Measurements from ENCODE around the gene FAM193A.
"Not testable (repeated sequence)": the region's sequence is repeated elsewhere in the genome, so short reads cannot be mapped to it uniquely, and the experiment has no call there.

The FAM193A gene

DNA sequence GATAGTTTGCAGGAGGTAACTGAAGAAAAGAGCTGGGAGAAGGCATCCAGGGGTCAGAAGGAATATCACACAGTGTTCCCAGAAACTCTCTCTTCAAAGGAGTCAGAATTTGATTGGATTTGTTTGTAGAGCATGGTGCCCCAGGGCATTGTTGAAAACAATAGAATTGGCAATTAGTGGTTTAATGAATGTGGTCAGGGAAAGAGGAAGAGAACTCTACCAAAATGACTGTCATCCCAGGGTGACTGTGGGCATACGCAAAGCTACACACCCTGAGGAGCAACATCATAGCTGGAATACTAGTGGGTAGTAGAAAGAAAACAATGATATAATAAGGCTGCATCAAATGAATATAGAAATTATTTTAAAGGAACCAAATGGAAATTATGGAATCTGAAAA lies 198.2 kb downstream of the FAM193A start:
- Histone ChIP-seq H3K4me1 (ENCODE audit: control insufficient read depth, insufficient read depth, low read length) (no peaks in the 10 kb centered on the region), H3K27ac (ENCODE audit: low read depth, low read length) (no peak overlapping the region), H3K9ac (ENCODE audit: low read length) (no peak overlapping the region), H3K4me3 (ENCODE audit: low read length) (no peak overlapping the region), H3K27me3 (ENCODE audit: control insufficient read depth, insufficient read depth, low read length) (no peaks in the 10 kb centered on the region), H3K36me3 (ENCODE audit: control insufficient read depth, insufficient read depth, low read length) (peaks cover 11% of the 10 kb centered on the region)

DNA sequence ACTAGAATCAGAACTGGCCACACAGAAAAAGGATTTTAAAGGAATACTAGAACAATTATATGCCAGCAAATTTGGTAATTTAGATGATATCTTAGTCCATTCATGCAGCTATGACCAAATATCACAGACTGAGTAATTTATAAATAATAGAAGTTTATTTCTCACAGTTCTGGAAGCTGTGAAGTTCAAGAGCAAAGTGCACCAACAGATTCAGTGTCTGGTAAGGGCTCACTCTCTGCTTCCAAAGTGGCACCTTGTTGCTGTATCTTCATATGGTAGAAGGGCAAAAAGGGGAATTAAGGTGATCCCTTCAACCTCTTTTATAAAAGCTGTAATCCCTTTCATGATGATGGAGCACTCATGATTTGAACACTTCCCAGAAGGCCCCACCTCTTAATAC lies 199.4 kb downstream of the FAM193A start:
- H3K27me3 ChIP-seq (ENCODE audit: control insufficient read depth, insufficient read depth, low read length), result no peaks in the 10 kb centered on the region

DNA sequence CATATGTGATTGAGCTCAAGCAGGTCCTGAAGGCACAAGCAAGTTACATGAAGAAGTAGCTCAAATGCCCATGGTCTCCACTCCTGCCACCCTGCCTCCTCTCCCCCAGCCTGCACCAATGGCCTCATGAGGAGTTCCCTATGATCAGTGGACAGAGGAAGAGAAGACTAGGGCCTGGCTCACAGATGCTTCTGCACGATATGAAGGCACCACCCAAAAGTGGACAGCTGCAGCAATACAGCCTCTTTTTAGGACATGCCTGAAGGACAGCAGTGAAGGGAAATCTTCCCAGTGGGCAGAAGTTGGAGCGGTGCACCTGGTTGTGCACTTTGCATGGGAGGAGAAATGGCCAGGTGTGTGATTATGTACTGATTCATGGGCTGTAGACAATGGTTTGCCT lies 201.8 kb downstream of the FAM193A start:
- H3K9ac ChIP-seq (ENCODE audit: low read length); H3K27me3 ChIP-seq (ENCODE audit: control insufficient read depth, insufficient read depth, low read length); H3K4me1 ChIP-seq (ENCODE audit: control insufficient read depth, insufficient read depth, low read length); H3K4me3 ChIP-seq (ENCODE audit: low read length); H3K27ac ChIP-seq (ENCODE audit: low read depth, low read length); H3K36me3 ChIP-seq (ENCODE audit: control insufficient read depth, insufficient read depth, low read length): not testable (repeated sequence)

More for the DNA sequence above, 199.4 kb downstream of the FAM193A start:
- Histone ChIP-seq H3K9ac (ENCODE audit: low read length) (no peak overlapping the region), H3K27ac (ENCODE audit: low read depth, low read length) (no peak overlapping the region), H3K36me3 (ENCODE audit: control insufficient read depth, insufficient read depth, low read length) (peaks cover 11% of the 10 kb centered on the region), H3K4me1 (ENCODE audit: control insufficient read depth, insufficient read depth, low read length) (no peaks in the 10 kb centered on the region), H3K4me3 (ENCODE audit: low read length) (no peak overlapping the region)

DNA sequence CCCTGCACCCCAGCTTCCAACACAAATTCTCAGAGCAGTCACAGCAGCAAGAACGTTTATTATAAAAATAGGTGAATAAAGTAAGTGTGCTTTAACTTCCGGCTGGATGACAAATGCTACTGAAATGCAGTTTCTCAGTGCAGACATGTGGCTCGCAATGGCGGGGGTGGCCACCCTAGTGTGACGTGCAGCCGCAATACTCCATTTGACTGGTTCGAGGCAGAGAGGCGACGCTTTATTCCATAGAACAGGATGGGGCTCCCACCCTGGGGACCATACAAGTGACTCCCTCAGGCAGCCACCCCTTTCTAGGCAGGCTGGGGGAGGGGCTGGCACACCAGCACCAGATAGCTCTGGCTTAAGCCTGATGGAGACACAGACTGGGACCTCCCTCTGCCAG lies 205.2 kb downstream of the FAM193A start:
- H3K36me3 ChIP-seq (ENCODE audit: control insufficient read depth, insufficient read depth, low read length), result peaks cover 18% of the 10 kb centered on the region
- H3K9ac ChIP-seq (ENCODE audit: low read length), result no peak overlapping the region
- H3K27ac ChIP-seq (ENCODE audit: low read depth, low read length), result no peak overlapping the region
- no peaks in the 10 kb centered on the region for H3K4me1 ChIP-seq (ENCODE audit: control insufficient read depth, insufficient read depth, low read length)
- H3K4me3 ChIP-seq (ENCODE audit: low read length), result no peak overlapping the region
- no peaks in the 10 kb centered on the region for H3K27me3 ChIP-seq (ENCODE audit: control insufficient read depth, insufficient read depth, low read length)

DNA sequence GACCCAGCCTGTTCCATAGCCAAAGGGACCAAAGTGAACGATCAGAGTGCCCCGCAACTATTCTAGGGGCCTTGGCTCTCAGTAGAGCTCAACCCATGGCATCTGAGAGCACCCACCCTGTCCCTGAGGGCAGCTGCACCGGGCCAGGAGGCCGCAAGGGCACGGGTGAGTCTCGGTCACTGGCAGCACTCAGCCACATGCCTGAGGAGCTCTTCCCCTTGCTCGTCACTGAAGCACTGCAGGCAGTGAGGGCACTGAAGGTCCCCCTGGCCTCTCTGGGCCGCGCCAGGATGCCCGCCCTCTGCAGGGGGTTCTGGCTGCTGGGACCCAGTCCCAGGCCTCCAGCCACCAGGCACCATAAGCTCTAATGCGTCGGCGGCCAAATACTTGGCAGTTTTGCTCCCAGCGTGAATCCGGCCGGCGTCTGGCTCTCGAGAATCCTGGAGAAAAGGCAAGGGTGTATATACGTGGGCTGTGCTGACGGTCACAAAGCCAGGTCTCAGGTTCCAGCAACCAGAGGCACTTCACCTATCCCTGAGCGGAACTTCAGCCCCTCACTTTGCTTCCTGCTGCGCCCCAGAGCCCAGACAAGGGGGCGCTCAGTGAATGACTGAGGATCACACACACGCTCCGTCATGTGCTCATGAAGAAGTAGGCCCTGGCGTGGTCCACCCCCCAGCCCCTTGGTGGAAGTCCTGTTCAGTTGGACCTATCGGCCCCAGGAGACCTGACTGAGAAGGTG lies 205.8 kb downstream of the FAM193A start:
- Histone ChIP-seq H3K36me3 (ENCODE audit: control insufficient read depth, insufficient read depth, low read length) (peaks cover 24% of the 10 kb centered on the region), H3K27me3 (ENCODE audit: control insufficient read depth, insufficient read depth, low read length) (no peaks in the 10 kb centered on the region), H3K27ac (ENCODE audit: low read depth, low read length) (no peak overlapping the region), H3K4me3 (ENCODE audit: low read length) (no peak overlapping the region), H3K4me1 (ENCODE audit: control insufficient read depth, insufficient read depth, low read length) (no peaks in the 10 kb centered on the region), H3K9ac (ENCODE audit: low read length) (no peak overlapping the region)

DNA sequence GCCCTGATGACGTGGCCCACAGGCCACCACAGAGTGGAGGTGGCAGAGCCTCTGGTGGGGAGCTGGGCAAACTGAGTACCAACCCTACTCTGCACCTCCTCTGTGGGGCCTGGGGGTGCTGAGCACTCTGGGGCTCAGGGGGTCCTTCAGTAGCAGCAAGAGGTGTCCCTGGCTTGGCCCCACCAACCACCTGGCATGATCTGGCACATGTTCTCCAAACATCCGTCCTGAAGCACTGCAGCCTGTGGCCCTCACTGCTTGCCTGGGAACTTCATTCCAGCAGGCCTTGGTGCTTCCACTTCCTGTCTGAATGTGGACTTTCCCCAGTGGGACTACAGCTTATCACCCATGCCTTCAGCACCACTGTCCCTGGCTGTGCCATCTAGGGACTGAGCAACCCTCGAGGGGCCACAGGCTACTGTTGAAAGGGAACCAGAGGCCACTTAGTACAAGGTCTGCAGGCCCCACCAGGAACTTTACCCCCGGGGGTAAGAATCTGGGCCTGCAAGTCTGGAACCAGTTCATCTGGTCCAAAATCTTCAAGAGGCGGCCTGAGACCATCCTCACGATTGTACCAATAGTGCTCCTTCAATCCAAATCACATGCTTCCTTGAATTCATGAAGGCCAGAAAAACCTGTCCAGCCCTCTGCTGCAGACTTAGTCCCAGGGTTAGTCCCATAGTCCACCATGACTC lies 206.5 kb downstream of the FAM193A start:
- H3K4me1 ChIP-seq (ENCODE audit: control insufficient read depth, insufficient read depth, low read length), result no peaks in the 10 kb centered on the region
- H3K4me3 ChIP-seq (ENCODE audit: low read length), result no peak overlapping the region
- peaks cover 27% of the 10 kb centered on the region for H3K36me3 ChIP-seq (ENCODE audit: control insufficient read depth, insufficient read depth, low read length)
- H3K27ac ChIP-seq (ENCODE audit: low read depth, low read length), result no peak overlapping the region
- H3K9ac ChIP-seq (ENCODE audit: low read length), result no peak overlapping the region
- no peaks in the 10 kb centered on the region for H3K27me3 ChIP-seq (ENCODE audit: control insufficient read depth, insufficient read depth, low read length)

DNA sequence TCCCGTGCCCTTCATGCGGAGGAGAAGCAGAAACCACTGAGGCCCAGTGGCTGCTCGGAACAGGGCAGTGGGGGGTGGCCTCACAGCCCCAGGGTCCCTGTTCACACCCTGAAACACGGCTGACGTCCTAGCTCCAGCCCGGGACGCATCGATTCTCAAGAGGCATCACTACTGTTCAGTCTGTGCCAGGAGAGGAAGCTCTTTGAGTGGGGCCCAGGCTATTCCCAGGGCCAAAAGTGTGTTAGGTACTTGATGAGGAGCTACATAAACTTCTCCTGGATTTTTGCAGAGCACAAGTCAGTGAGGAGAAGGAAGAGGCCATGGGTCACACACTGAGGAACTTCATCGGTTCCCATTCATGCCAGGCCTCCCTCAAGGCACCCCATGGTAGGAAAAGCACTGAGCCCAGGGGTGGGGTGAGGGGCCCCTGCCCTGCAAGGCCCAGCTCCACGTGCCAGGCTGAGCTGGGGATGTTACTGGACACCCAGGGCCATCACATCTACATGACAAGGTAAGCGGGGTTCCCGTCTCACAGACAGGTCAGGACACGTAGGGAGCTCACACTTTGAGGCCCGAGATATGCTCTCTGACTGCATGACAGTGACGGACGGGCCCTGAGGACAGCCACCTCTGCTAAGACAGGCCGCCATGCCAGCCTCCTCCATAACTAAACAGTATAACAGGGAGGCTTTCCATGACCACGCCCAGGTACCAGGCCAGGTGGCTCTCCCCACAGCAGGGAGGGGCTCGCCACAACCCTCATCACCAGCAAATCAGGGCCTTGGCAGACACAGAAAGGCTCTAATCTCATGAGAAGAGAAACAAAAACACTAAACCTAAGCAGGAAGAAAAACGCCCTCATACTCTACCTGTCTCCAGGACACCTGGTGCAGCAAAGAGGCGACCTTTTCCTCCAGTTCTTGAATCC lies 207.3 kb downstream of the FAM193A start:
- no peak overlapping the region for H3K9ac ChIP-seq (ENCODE audit: low read length)

DNA sequence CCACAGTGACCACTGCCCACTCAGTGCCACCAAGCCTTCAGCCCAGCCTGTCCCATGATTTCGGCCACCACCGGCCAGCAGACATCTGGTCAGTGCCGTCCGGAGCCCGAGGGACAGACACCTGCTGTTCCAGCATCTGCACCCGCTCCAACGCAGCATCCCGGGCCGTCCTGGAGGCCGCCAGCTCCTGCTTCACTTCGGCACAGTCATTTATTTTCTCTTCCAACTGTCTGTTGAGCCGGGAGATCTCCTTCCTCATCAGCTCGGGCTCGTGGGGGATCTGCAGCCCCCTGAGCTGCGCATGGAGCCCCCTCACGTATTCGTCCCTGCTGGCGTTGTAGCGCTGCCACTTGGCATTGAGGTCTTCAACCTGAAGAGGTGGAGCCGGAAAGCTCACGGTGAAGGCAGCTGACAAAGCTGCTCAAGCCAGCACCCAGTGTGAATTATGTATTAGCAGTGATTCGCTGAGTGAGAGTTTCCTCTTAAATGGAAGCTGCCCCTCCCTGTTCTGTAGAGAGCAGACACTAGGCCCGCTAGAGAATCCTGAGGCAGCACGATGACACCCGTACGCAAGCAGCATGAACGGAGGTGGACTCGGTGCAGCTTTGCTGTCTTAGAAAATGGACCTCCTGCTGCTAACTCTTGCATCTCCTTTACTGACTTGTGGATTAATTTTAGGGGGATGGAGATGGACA lies 208.3 kb downstream of the FAM193A start:
- H3K4me3 ChIP-seq (ENCODE audit: low read length), result no peak overlapping the region
- peaks cover 27% of the 10 kb centered on the region for H3K36me3 ChIP-seq (ENCODE audit: control insufficient read depth, insufficient read depth, low read length)
- no peak overlapping the region for H3K27ac ChIP-seq (ENCODE audit: low read depth, low read length)
- H3K4me1 ChIP-seq (ENCODE audit: control insufficient read depth, insufficient read depth, low read length), result no peaks in the 10 kb centered on the region
- no peak overlapping the region for H3K9ac ChIP-seq (ENCODE audit: low read length)
- H3K27me3 ChIP-seq (ENCODE audit: control insufficient read depth, insufficient read depth, low read length), result no peaks in the 10 kb centered on the region

More for the DNA sequence above, 207.3 kb downstream of the FAM193A start:
- Histone ChIP-seq H3K4me3 (ENCODE audit: low read length) (no peak overlapping the region), H3K27me3 (ENCODE audit: control insufficient read depth, insufficient read depth, low read length) (no peaks in the 10 kb centered on the region), H3K4me1 (ENCODE audit: control insufficient read depth, insufficient read depth, low read length) (no peaks in the 10 kb centered on the region), H3K36me3 (ENCODE audit: control insufficient read depth, insufficient read depth, low read length) (peaks cover 27% of the 10 kb centered on the region), H3K27ac (ENCODE audit: low read depth, low read length) (no peak overlapping the region)

DNA sequence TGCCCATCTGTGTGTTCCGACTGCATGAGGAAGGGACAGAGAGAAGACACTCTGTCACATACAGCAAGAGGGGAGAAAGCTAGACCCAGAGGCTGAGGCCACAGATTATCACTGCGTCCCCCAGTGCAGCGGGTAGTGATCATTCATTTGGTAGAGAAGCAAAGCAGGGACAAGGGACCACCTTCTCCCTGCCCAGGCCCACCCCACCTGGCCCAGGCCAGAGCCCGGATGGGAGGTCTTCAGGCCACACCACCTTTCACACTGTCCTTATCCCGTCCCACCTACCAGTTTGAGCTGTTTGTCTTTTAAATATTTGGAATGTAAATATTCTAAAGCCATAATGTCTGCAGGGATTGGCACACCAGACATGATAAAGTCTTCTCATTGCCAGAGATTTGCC lies 209.1 kb downstream of the FAM193A start:
- no peak overlapping the region for H3K4me3 ChIP-seq (ENCODE audit: low read length)
- no peaks in the 10 kb centered on the region for H3K27me3 ChIP-seq (ENCODE audit: control insufficient read depth, insufficient read depth, low read length)
- H3K4me1 ChIP-seq (ENCODE audit: control insufficient read depth, insufficient read depth, low read length), result no peaks in the 10 kb centered on the region
- no peak overlapping the region for H3K9ac ChIP-seq (ENCODE audit: low read length)
- H3K36me3 ChIP-seq (ENCODE audit: control insufficient read depth, insufficient read depth, low read length), result peaks cover 27% of the 10 kb centered on the region
- H3K27ac ChIP-seq (ENCODE audit: low read depth, low read length), result no peak overlapping the region

DNA sequence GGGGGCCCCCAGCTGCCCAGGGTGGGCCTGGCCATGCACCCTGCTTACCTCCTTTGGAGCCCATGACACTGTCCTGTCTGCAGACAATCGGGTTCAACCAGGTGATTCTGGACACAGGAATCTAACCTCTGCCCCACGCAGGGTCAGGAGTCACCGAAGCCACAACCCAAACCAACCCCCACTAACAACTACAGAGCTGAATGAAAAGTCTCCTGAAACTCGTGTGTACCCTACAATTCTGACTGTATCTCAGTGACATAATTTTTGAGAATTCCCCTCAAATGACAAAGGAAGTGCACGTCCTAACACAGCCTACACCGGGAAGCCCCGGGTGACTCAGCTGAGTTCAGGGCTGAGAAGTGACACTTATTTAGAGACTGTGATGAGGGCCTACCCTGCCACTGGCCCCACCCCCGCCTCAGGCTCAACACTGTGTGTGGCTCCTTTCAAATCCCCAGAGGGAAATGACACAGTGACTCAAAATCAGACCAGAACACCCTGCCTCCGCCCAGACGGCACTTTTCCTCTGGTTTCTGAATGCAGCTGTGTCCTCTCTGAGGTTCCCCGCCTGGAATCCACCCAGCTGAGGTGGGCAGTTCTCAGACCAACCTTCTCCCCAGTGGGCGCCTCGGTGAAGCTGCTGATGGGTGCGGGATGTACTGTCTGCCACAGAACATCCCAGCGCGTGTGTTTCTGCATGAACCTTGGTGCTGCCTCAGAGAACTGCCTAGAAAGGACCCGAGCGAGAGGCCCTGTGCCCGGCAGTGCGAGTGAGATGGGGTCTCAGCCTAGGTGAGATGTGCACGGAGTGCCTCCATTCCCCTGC lies 209.7 kb downstream of the FAM193A start:
- H3K27me3 ChIP-seq (ENCODE audit: control insufficient read depth, insufficient read depth, low read length), result no peaks in the 10 kb centered on the region
- H3K4me1 ChIP-seq (ENCODE audit: control insufficient read depth, insufficient read depth, low read length), result peaks cover 5% of the 10 kb centered on the region
- no peak overlapping the region for H3K27ac ChIP-seq (ENCODE audit: low read depth, low read length)
- H3K9ac ChIP-seq (ENCODE audit: low read length), result no peak overlapping the region
- no peak overlapping the region for H3K4me3 ChIP-seq (ENCODE audit: low read length)
- H3K36me3 ChIP-seq (ENCODE audit: control insufficient read depth, insufficient read depth, low read length), result peaks cover 27% of the 10 kb centered on the region

DNA sequence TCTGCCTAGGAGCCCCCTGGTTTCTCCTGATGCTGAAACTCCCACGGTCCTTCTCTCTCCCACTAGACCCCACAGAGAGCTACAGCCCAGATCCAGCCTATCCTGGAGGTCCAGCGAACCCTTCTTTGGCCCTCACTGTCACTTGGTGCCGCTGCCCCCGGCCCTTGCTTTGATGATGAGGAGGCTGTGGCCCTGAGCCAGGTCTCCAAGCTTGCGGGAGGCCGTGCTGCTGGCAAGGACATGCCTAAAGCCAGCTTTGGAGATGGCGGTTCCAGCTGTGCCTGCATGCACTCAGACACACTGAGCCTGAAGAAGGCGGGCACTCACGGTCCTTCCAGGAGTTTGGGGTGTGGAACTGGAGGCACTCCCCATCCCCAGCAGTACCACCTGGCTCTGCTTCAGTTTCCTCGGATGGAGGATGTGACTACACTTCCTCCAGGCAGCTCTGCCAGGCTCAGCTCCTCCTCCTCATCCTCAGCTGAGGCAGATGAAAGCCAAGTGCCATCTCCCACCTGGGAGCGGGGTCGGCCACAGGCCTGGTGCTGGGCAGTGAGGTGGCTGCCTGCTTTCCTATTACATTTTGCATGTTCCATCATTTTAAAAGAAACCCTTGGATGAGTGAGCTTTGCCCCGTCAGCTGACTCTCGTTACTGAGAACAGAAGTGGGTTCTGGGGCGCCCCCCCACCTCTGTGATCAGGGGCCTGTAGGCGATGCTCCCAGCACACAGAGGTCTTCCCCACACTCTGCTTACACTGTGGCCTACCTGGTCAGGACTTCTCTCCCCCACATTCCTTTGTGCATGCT lies 210.6 kb downstream of the FAM193A start:
- no peak overlapping the region for H3K9ac ChIP-seq (ENCODE audit: low read length)
- no peaks in the 10 kb centered on the region for H3K27me3 ChIP-seq (ENCODE audit: control insufficient read depth, insufficient read depth, low read length)
- H3K4me1 ChIP-seq (ENCODE audit: control insufficient read depth, insufficient read depth, low read length), result peaks cover 8% of the 10 kb centered on the region
- H3K4me3 ChIP-seq (ENCODE audit: low read length), result no peak overlapping the region
- H3K27ac ChIP-seq (ENCODE audit: low read depth, low read length), result no peak overlapping the region
- peaks cover 27% of the 10 kb centered on the region for H3K36me3 ChIP-seq (ENCODE audit: control insufficient read depth, insufficient read depth, low read length)
